HepG2 (cell line): ENCODE data around the gene TNFSF18.

Source experiments
- CTCF ChIP-seq: sonication (generic); formaldehyde crosslinking; IDR thresholded peaks from 2 replicates; pipeline ENCODE4 v1.5.0; 2020; ENCODE audit warnings: mild to moderate bottlenecking, missing genetic modification reagents, moderate library complexity
- FOXK2 ChIP-seq: fragments of 450-650 bp; IDR thresholded peaks from 2 replicates; pipeline ENCODE4 v1.6.1; 2016
- PHF8 ChIP-seq: sonication (generic); formaldehyde crosslinking; IDR thresholded peaks from 2 replicates; pipeline ENCODE4 v1.5.0; 2020; ENCODE audit warnings: missing genetic modification reagents
- POLR2A ChIP-seq, 2 experiments: IDR thresholded peaks; 2 replicates each; pipeline ENCODE4 v1.6.1; 2011; ENCODE audit warnings: low read depth in 2 of 2, low read length in 2 of 2, mild to moderate bottlenecking in 1 of 2, moderate library complexity in 1 of 2; ENCODE audit not compliant: insufficient read depth in 1 of 2
- TCF7L2 ChIP-seq: IDR thresholded peaks from 2 replicates; pipeline ENCODE4 v1.6.1; 2011; ENCODE audit warnings: mild to moderate bottlenecking, low read depth, low read length, moderate library complexity
- ZNF512 ChIP-seq: sonication (generic); formaldehyde crosslinking; IDR thresholded peaks from 2 replicates; pipeline ENCODE4 v1.4.0; 2020; ENCODE audit warnings: mild to moderate bottlenecking, missing genetic modification reagents

DNA sequence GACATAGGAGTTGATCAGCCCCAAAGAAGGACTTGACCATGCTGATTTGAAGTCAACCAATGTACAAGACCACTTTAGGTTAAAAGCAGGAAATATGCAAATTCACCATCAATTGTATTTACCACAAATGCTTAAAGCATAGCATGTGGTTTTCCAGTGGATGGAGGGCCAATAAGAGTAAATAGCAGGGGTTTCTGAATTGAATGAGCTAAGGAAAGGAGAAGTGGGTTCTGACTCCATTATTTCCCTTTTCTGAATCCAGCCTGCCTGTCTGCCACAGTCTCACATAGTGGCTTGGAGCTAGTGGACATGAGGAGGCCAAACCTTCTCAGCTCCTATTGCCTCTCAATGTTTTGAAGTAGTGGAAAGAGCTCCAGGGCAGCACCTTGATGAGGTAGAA is 7.2 kb upstream of the TNFSF18 start:
- TF ChIP-seq FOXK2 = no peak
- TF ChIP-seq ZNF512 (CRISPR knock-in tag) = no peak
- TF ChIP-seq PHF8 (CRISPR knock-in tag) = no peak
- TF ChIP-seq POLR2A (IDR thresholded peaks at IDR 0.05; ENCODE audit: insufficient read depth in 1 of 2, low read depth in 2 of 2, low read length in 2 of 2) = no peak
- TF ChIP-seq TCF7L2 = no peak
- no peak for TF ChIP-seq CTCF
